ENCODE data around the gene STRN3. TPM values are rescaled to one million over a fixed set of nuclear protein-coding genes. Genes with fewer than 3 reads are reported as not detected.
"Not testable (repeated sequence)": the region's sequence is repeated elsewhere in the genome, so short reads cannot be mapped to it uniquely, and the experiment has no call there.

Gene STRN3
- total RNA-seq, 8 experiments from 2014 or later: 27.9 to 54.3 (median 37.1) TPM

GRCh38 chr14:30938617-30939016 is 87.6 kb downstream of the STRN3 start:
- ATAC-seq (replicated peaks in 6 of 8): no peak
- 69 to 100% (median 95%) methylated on average over 1 to 2 of the region's 2 CpGs for WGBS, 10 experiments
- in situ Hi-C loops (cut with MboI; ENCODE audit: low pct_unique_long_range_greater_than_20kb in 2 of 9, low sequenced_read_pairs in 9 of 9, unreplicated experiment in 9 of 9): no loop called here

GRCh38 chr14:30935445-30935844 is 90.7 kb downstream of the STRN3 start:
- in situ Hi-C loops (cut with MboI; ENCODE audit: low pct_unique_long_range_greater_than_20kb in 2 of 9, low sequenced_read_pairs in 9 of 9, unreplicated experiment in 9 of 9): no loop called here
- no peak for ATAC-seq (replicated peaks in 6 of 8)
- Histone ChIP-seq H3K4me3 (no peak overlapping the region), H3K27ac (no peak overlapping the region), H3K4me1 (replicated peaks in 1 of 2) (no peaks in the 10 kb centered on the region)
- whole genome bisulfite sequencing, 10 experiments: 60 to 100% (median 94%) methylated on average over 1 to 2 of the region's 2 CpGs; no CpG with 5 or more reads in 1 of the 10 experiments

More at GRCh38 chr14:30938617-30939016, 87.6 kb downstream of the STRN3 start:
- no peaks in the 10 kb centered on the region for H3K4me1 ChIP-seq (replicated peaks in 1 of 2)
- no peak overlapping the region for H3K4me3 ChIP-seq
- H3K27ac ChIP-seq: no peak overlapping the region

- H3K4me1 ChIP-seq (replicated peaks in 1 of 2); H3K4me3 ChIP-seq; H3K27ac ChIP-seq; ATAC-seq (replicated peaks in 6 of 8); in situ Hi-C loops (cut with MboI; ENCODE audit: low pct_unique_long_range_greater_than_20kb in 2 of 9, low sequenced_read_pairs in 9 of 9, unreplicated experiment in 9 of 9): not testable (repeated sequence)
- WGBS, 10 experiments: 80 to 100% (median 98%) methylated on average over 1 to 12 of the region's 13 CpGs; no CpG with 5 or more reads in 2 of the 10 experiments
These were observed 92.2 kb downstream of the STRN3 start for GRCh38 chr14:30933937-30934336.

- Histone ChIP-seq H3K4me1 (replicated peaks in 1 of 2) (no peaks in the 10 kb centered on the region), H3K27ac (no peak overlapping the region), H3K4me3 (no peak overlapping the region)
- ATAC-seq (replicated peaks in 6 of 8): no peak
- in situ Hi-C loops (cut with MboI; ENCODE audit: low pct_unique_long_range_greater_than_20kb in 2 of 9, low sequenced_read_pairs in 9 of 9, unreplicated experiment in 9 of 9): no loop called here
These were observed 97.7 kb downstream of the STRN3 start for GRCh38 chr14:30928462-30928861.

GRCh38 chr14:30925254-30925653 is 100.9 kb downstream of the STRN3 start:
- WGBS, 10 experiments: 6 to 86% (median 79%) methylated on average over 1 to 2 of the region's 2 CpGs; no CpG with 5 or more reads in 2 of the 10 experiments
- ATAC-seq (replicated peaks in 6 of 8): peak in 1 of 8 experiments; percentile 59
- H3K4me1 ChIP-seq (replicated peaks in 1 of 2): no peaks in the 10 kb centered on the region
- in situ Hi-C loops (cut with MboI; ENCODE audit: low pct_unique_long_range_greater_than_20kb in 2 of 9, low sequenced_read_pairs in 9 of 9, unreplicated experiment in 9 of 9): no loop called here
- no peak overlapping the region for H3K27ac ChIP-seq
- H3K4me3 ChIP-seq: no peak overlapping the region

- H3K4me3 ChIP-seq: no peak overlapping the region
- H3K27ac ChIP-seq: no peak overlapping the region
- no peaks in the 10 kb centered on the region for H3K4me1 ChIP-seq (replicated peaks in 1 of 2)
- no peak for ATAC-seq (replicated peaks in 6 of 8)
- WGBS, 10 experiments: 80 to 100% (median 90%) methylated on average over 1 to 2 of the region's 2 CpGs; no CpG with 5 or more reads in 4 of the 10 experiments
- in situ Hi-C loops (cut with MboI; ENCODE audit: low pct_unique_long_range_greater_than_20kb in 2 of 9, low sequenced_read_pairs in 9 of 9, unreplicated experiment in 9 of 9): no loop called here
These were observed 104.4 kb downstream of the STRN3 start for GRCh38 chr14:30921788-30922187.

GRCh38 chr14:30921305-30921704 is 104.9 kb downstream of the STRN3 start:
- ATAC-seq (replicated peaks in 6 of 8): no peak
- in situ Hi-C loops (cut with MboI; ENCODE audit: low pct_unique_long_range_greater_than_20kb in 2 of 9, low sequenced_read_pairs in 9 of 9, unreplicated experiment in 9 of 9): no loop called here
- H3K4me1 ChIP-seq (replicated peaks in 1 of 2): no peaks in the 10 kb centered on the region
- no peak overlapping the region for H3K27ac ChIP-seq
- WGBS, 10 experiments: 45 to 100% (median 77%) methylated on average over 1 of the region's 1 CpG; no CpG with 5 or more reads in 2 of the 10 experiments
- no peak overlapping the region for H3K4me3 ChIP-seq

- Histone ChIP-seq H3K4me1 (replicated peaks in 1 of 2) (no peaks in the 10 kb centered on the region), H3K4me3 (no peak overlapping the region), H3K27ac (no peak overlapping the region)
- WGBS, 10 experiments: 11 to 100% (median 80%) methylated on average over 1 to 2 of the region's 2 CpGs
- ATAC-seq (replicated peaks in 6 of 8): no peak
- in situ Hi-C loops (cut with MboI; ENCODE audit: low pct_unique_long_range_greater_than_20kb in 2 of 9, low sequenced_read_pairs in 9 of 9, unreplicated experiment in 9 of 9): no loop called here
These were observed 110.6 kb downstream of the STRN3 start for GRCh38 chr14:30915596-30915995.

GRCh38 chr14:30914812-30915211 is 111.4 kb downstream of the STRN3 start:
- Histone ChIP-seq H3K4me3 (no peak overlapping the region), H3K4me1 (replicated peaks in 1 of 2) (no peaks in the 10 kb centered on the region), H3K27ac (no peak overlapping the region)
- 78 to 100% (median 94%) methylated on average over 1 of the region's 1 CpG; no CpG with 5 or more reads in 2 of the 10 experiments for WGBS, 10 experiments
- no peak for ATAC-seq (replicated peaks in 6 of 8)
- in situ Hi-C loops (cut with MboI; ENCODE audit: low pct_unique_long_range_greater_than_20kb in 2 of 9, low sequenced_read_pairs in 9 of 9, unreplicated experiment in 9 of 9): no loop called here

- in situ Hi-C loops (cut with MboI; ENCODE audit: low pct_unique_long_range_greater_than_20kb in 2 of 9, low sequenced_read_pairs in 9 of 9, unreplicated experiment in 9 of 9): no loop called here
- 14 to 100% (median 91%) methylated on average over 1 to 2 of the region's 2 CpGs; no CpG with 5 or more reads in 3 of the 10 experiments for WGBS, 10 experiments
- H3K4me3 ChIP-seq: no peak overlapping the region
- no peak overlapping the region for H3K27ac ChIP-seq
- no peaks in the 10 kb centered on the region for H3K4me1 ChIP-seq (replicated peaks in 1 of 2)
- no peak for ATAC-seq (replicated peaks in 6 of 8)
These were observed 117.4 kb downstream of the STRN3 start for GRCh38 chr14:30908826-30909225.

GRCh38 chr14:30907659-30908057 is 118.5 kb downstream of the STRN3 start:
- Histone ChIP-seq H3K4me1 (replicated peaks in 1 of 2) (no peaks in the 10 kb centered on the region), H3K27ac (no peak overlapping the region), H3K4me3 (no peak overlapping the region)
- ATAC-seq (replicated peaks in 6 of 8): no peak
- in situ Hi-C loops (cut with MboI; ENCODE audit: low pct_unique_long_range_greater_than_20kb in 2 of 9, low sequenced_read_pairs in 9 of 9, unreplicated experiment in 9 of 9): no loop called here
- 100% methylated on average over 1 of the region's 1 CpG; no CpG with 5 or more reads in 3 of the 10 experiments for WGBS, 10 experiments

- no peaks in the 10 kb centered on the region for H3K4me1 ChIP-seq (replicated peaks in 1 of 2)
- in situ Hi-C loops (cut with MboI; ENCODE audit: low pct_unique_long_range_greater_than_20kb in 2 of 9, low sequenced_read_pairs in 9 of 9, unreplicated experiment in 9 of 9): no loop called here
- no peak overlapping the region for H3K4me3 ChIP-seq
- no peak overlapping the region for H3K27ac ChIP-seq
- ATAC-seq (replicated peaks in 6 of 8): peak in 1 of 8 experiments; percentile 44
These were observed 119.2 kb downstream of the STRN3 start for GRCh38 chr14:30906752-30907658.

GRCh38 chr14:30903285-30904124 is 122.7 kb downstream of the STRN3 start:
- H3K4me1 ChIP-seq (replicated peaks in 1 of 2): no peaks in the 10 kb centered on the region
- no peak overlapping the region for H3K4me3 ChIP-seq
- in situ Hi-C loops (cut with MboI; ENCODE audit: low pct_unique_long_range_greater_than_20kb in 2 of 9, low sequenced_read_pairs in 9 of 9, unreplicated experiment in 9 of 9): no loop called here
- WGBS, 10 experiments: 80 to 100% (median 97%) methylated on average over 1 to 2 of the region's 2 CpGs; no CpG with 5 or more reads in 2 of the 10 experiments
- ATAC-seq (replicated peaks in 6 of 8): no peak
- H3K27ac ChIP-seq: no peak overlapping the region

Measured in motor neuron (in vitro differentiated cells).